Neuronal stem cell (in vitro differentiated cells): ENCODE data around the gene CRAT.

ENCODE experiments used
- DNase-seq: peaks from one replicate; pipeline ENCODE4 v3.0.0-alpha.2; 2013; ENCODE audit warnings: low spot score
- H2AFZ ChIP-seq: one replicate; pipeline ENCODE4 v1.6.1; 2013; ENCODE audit warnings: mild to moderate bottlenecking, low read length, inconsistent platforms
- H2AK5ac ChIP-seq: 2 replicates; pipeline ENCODE4 v1.6.1; 2013; ENCODE audit warnings: low read depth, mild to moderate bottlenecking, inconsistent platforms, low read length, moderate library complexity, mixed read lengths
- H2BK120ac ChIP-seq: 2 replicates; pipeline ENCODE4 v1.6.1; 2013; ENCODE audit warnings: low read depth, mild to moderate bottlenecking, inconsistent platforms, low read length, moderate library complexity, mixed read lengths
- H2BK12ac ChIP-seq: one replicate; pipeline ENCODE4 v1.6.1; 2013; ENCODE audit warnings: low read length, inconsistent platforms
- H2BK15ac ChIP-seq: 2 replicates; pipeline ENCODE4 v1.6.1; 2013; ENCODE audit warnings: mild to moderate bottlenecking, low read length, inconsistent platforms, mixed read lengths
- H2BK5ac ChIP-seq: one replicate; pipeline ENCODE4 v1.6.1; 2013; ENCODE audit warnings: inconsistent platforms, mild to moderate bottlenecking, low read length, moderate library complexity
- H3K14ac ChIP-seq: one replicate; pipeline ENCODE4 v1.6.1; 2013; ENCODE audit warnings: low read length, inconsistent platforms
- H3K18ac ChIP-seq: 2 replicates; pipeline ENCODE4 v1.6.1; 2013; ENCODE audit warnings: low read length, inconsistent platforms
- H3K23ac ChIP-seq: 2 replicates; pipeline ENCODE4 v1.6.1; 2013; ENCODE audit warnings: low read depth, mild to moderate bottlenecking, mixed read lengths, low read length, inconsistent platforms; ENCODE audit not compliant: poor library complexity
- H3K27ac ChIP-seq: replicated peaks from 3 replicates; pipeline ENCODE4 v1.5.1; 2013; ENCODE audit warnings: low read length, inconsistent platforms
- H3K27me3 ChIP-seq, 3 experiments: 2 replicates each; pipeline ENCODE4 v1.6.1; 2013; ENCODE audit warnings: low read length in 3 of 3, mild to moderate bottlenecking in 2 of 3, inconsistent platforms in 1 of 3, low read depth in 1 of 3, mixed read lengths in 1 of 3, moderate library complexity in 1 of 3; ENCODE audit not compliant: control insufficient read depth in 3 of 3, insufficient read depth in 3 of 3
- H3K36me3 ChIP-seq, 2 donors: replicated peaks in 1 of 2; 2 replicates each; pipeline ENCODE4 v1.6.1; 2013; ENCODE audit warnings: low read length in 2 of 2; ENCODE audit not compliant: control insufficient read depth in 2 of 2, insufficient read depth in 2 of 2
- H3K4ac ChIP-seq: 2 replicates; pipeline ENCODE4 v1.6.1; 2013; ENCODE audit warnings: inconsistent platforms, mild to moderate bottlenecking, low read length, moderate library complexity
- H3K4me1 ChIP-seq, 2 donors: 1 replicate in 1 of 2; 2 replicates in 1 of 2; pipeline ENCODE4 v1.6.1; 2013; ENCODE audit warnings: low read length in 2 of 2, low read depth in 1 of 2; ENCODE audit not compliant: control insufficient read depth in 2 of 2, insufficient read depth in 1 of 2
- H3K4me2 ChIP-seq: one replicate; pipeline ENCODE4 v1.6.1; 2013; ENCODE audit warnings: mild to moderate bottlenecking, low read length, inconsistent platforms; ENCODE audit not compliant: insufficient read depth, poor library complexity, severe bottlenecking
- H3K4me3 ChIP-seq, 2 donors: 2 replicates each; pipeline ENCODE4 v1.5.1; 2013; ENCODE audit warnings: low read length in 2 of 2, mild to moderate bottlenecking in 2 of 2, inconsistent platforms in 1 of 2, moderate library complexity in 1 of 2
- H3K79me1 ChIP-seq: one replicate; pipeline ENCODE4 v1.6.1; 2013; ENCODE audit warnings: low read depth, mild to moderate bottlenecking, inconsistent platforms, low read length, moderate library complexity
- H3K9ac ChIP-seq: one replicate; pipeline ENCODE4 v1.6.1; 2013; ENCODE audit warnings: mild to moderate bottlenecking, low read depth, low read length, inconsistent platforms; ENCODE audit not compliant: poor library complexity
- H3K9me3 ChIP-seq, 2 donors: replicated peaks in 1 of 2; 2 replicates each; pipeline versions ENCODE3 to v1.6.1; 2013; ENCODE audit warnings: low read length in 2 of 2, mild to moderate bottlenecking in 2 of 2, inconsistent platforms in 1 of 2, low read depth in 1 of 2, mixed read lengths in 1 of 2, moderate library complexity in 1 of 2; ENCODE audit not compliant: control insufficient read depth in 2 of 2, insufficient read depth in 1 of 2
- H4K8ac ChIP-seq: one replicate; pipeline ENCODE4 v1.6.1; 2013; ENCODE audit warnings: low read depth, mild to moderate bottlenecking, inconsistent platforms, low read length, moderate library complexity
- H4K91ac ChIP-seq: one replicate; pipeline ENCODE4 v1.6.1; 2013; ENCODE audit warnings: low read length, low read depth, mild to moderate bottlenecking, inconsistent platforms; ENCODE audit not compliant: poor library complexity
- WGBS, 2 donors: extraction: QIAGEN DNeasy Blood & Tissue Kit; methylation state at CpG; one replicate each; pipeline ENCODE4 v1.1.7; 2013; ENCODE audit warnings: missing lambda C conversion rate in 2 of 2, mixed read lengths in 1 of 2; ENCODE audit not compliant: insufficient read length in 2 of 2, insufficient replicate concordance in 1 of 2; ENCODE audit errors: extremely low coverage in 2 of 2; 5-methylcytosine and 5-hydroxymethylcytosine counted together

CRAT gene

GRCh38 chr9:129137292-129138143 is 26.9 kb upstream of the CRAT start:
- Histone ChIP-seq H3K14ac (no peak overlapping the region), H3K9me3 (no peaks in the 10 kb centered on the region), H3K4me2 (no peak overlapping the region), H2AK5ac (no peak overlapping the region), H3K9ac (no peak overlapping the region), H3K36me3 (peaks cover 23 to 61% of the 10 kb centered on the region in 2 donors), H2BK12ac (no peak overlapping the region), H3K4me3 (no peak overlapping the region), H2BK120ac (no peak overlapping the region), H3K79me1 (peaks cover 5% of the 10 kb centered on the region), H3K27ac (no peak overlapping the region), H3K4me1 (peaks cover 26 to 37% of the 10 kb centered on the region in 2 donors), H4K8ac (no peak overlapping the region), H3K23ac (no peak overlapping the region), H3K18ac (no peak overlapping the region), H2BK15ac (no peak overlapping the region), H3K4ac (no peak overlapping the region), H2BK5ac (no peak overlapping the region), H2AFZ (no peak overlapping the region), H3K27me3 (no peaks in the 10 kb centered on the region), H4K91ac (no peak overlapping the region)
- DNase-seq = no peak
- no CpG with 5 or more reads among the region's 19 CpGs for WGBS, 2 donors

GRCh38 chr9:129136446-129137035 is 25.9 kb upstream of the CRAT start:
- H3K36me3 ChIP-seq = peaks cover 21 to 62% of the 10 kb centered on the region in 2 donors
- no peak overlapping the region for H2BK12ac ChIP-seq
- no peak overlapping the region for H3K4me2 ChIP-seq
- no peak overlapping the region for H4K91ac ChIP-seq
- H3K18ac ChIP-seq = no peak overlapping the region
- no peak overlapping the region for H3K4me3 ChIP-seq
- no peak overlapping the region for H3K27ac ChIP-seq
- H3K27me3 ChIP-seq = no peaks in the 10 kb centered on the region
- no peak for DNase-seq
- no CpG with 5 or more reads among the region's 16 CpGs for WGBS, 2 donors
- H2BK5ac ChIP-seq = no peak overlapping the region
- H3K14ac ChIP-seq = no peak overlapping the region
- no peak overlapping the region for H3K4ac ChIP-seq
- no peak overlapping the region for H2BK120ac ChIP-seq
- H3K4me1 ChIP-seq = peaks cover 18 to 28% of the 10 kb centered on the region in 2 donors
- H4K8ac ChIP-seq = no peak overlapping the region
- no peak overlapping the region for H3K23ac ChIP-seq
- no peaks in the 10 kb centered on the region for H3K9me3 ChIP-seq
- H2AK5ac ChIP-seq = no peak overlapping the region
- H3K9ac ChIP-seq = peak overlapping the region; percentile 45
- no peak overlapping the region for H2BK15ac ChIP-seq
- H3K79me1 ChIP-seq = no peaks in the 10 kb centered on the region
- H2AFZ ChIP-seq = no peak overlapping the region

- WGBS, 2 donors = no CpG with 5 or more reads among the region's 6 CpGs
- Histone ChIP-seq H3K14ac (no peak overlapping the region), H3K23ac (no peak overlapping the region)
Observed at GRCh38 chr9:129135476-129135875, 24.9 kb upstream of the CRAT start.

DNA sequence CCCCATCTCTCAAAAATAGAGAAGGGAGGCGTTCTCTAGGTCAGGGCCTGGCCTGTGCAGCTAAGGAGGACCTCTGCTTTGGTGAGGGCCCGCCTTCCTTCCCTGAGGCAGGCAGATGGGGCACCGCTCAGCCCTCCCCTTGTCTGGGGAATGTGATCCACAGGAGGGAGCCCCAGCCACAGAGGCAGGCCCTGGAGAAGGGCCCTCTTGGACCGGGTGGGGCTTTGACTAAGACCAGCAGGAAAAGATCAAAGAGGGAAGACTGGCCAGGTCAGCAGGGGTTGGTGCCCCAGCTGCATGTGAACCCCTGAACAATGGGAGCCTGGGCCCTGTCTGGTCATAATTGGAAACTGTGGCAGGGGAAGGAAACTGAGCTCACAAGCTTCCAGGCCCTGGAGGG is 22.5 kb upstream of the CRAT start:
- WGBS, 2 donors = no CpG with 5 or more reads among the region's 4 CpGs
- Histone ChIP-seq H3K14ac (no peak overlapping the region), H3K36me3 (peaks cover 32 to 86% of the 10 kb centered on the region in 2 donors), H3K23ac (no peak overlapping the region), H2AFZ (no peak overlapping the region), H3K4me3 (no peak overlapping the region), H3K4ac (no peak overlapping the region), H2BK12ac (no peak overlapping the region), H3K4me2 (no peak overlapping the region), H3K27ac (no peak overlapping the region), H4K8ac (no peak overlapping the region), H4K91ac (no peak overlapping the region), H3K4me1 (peaks cover 0 to 4% of the 10 kb centered on the region in 2 donors), H2AK5ac (no peak overlapping the region), H3K27me3 (no peaks in the 10 kb centered on the region), H2BK15ac (no peak overlapping the region), H3K18ac (no peak overlapping the region), H3K79me1 (no peaks in the 10 kb centered on the region), H2BK120ac (no peak overlapping the region), H2BK5ac (no peak overlapping the region), H3K9me3 (no peaks in the 10 kb centered on the region), H3K9ac (no peak overlapping the region)
- no peak for DNase-seq

More at GRCh38 chr9:129135476-129135875, 24.9 kb upstream of the CRAT start:
- Histone ChIP-seq H3K4ac (no peak overlapping the region), H3K18ac (no peak overlapping the region), H2BK15ac (no peak overlapping the region), H3K27ac (no peak overlapping the region), H4K91ac (no peak overlapping the region), H3K4me1 (peaks cover 8 to 20% of the 10 kb centered on the region in 2 donors), H3K27me3 (no peaks in the 10 kb centered on the region), H3K4me2 (no peak overlapping the region), H2AK5ac (no peak overlapping the region), H2BK5ac (no peak overlapping the region), H4K8ac (no peak overlapping the region), H3K79me1 (no peaks in the 10 kb centered on the region), H2AFZ (no peak overlapping the region), H3K9ac (no peak overlapping the region), H2BK12ac (no peak overlapping the region), H3K36me3 (peaks cover 27 to 72% of the 10 kb centered on the region in 2 donors), H3K4me3 (no peak overlapping the region), H2BK120ac (no peak overlapping the region), H3K9me3 (no peaks in the 10 kb centered on the region)
- DNase-seq = no peak
